ENCODE measurements around the gene CD226.
"Not testable (repeated sequence)": the region's sequence is repeated elsewhere in the genome, so short reads cannot be mapped to it uniquely, and the experiment has no call there.

Gene CD226

DNA sequence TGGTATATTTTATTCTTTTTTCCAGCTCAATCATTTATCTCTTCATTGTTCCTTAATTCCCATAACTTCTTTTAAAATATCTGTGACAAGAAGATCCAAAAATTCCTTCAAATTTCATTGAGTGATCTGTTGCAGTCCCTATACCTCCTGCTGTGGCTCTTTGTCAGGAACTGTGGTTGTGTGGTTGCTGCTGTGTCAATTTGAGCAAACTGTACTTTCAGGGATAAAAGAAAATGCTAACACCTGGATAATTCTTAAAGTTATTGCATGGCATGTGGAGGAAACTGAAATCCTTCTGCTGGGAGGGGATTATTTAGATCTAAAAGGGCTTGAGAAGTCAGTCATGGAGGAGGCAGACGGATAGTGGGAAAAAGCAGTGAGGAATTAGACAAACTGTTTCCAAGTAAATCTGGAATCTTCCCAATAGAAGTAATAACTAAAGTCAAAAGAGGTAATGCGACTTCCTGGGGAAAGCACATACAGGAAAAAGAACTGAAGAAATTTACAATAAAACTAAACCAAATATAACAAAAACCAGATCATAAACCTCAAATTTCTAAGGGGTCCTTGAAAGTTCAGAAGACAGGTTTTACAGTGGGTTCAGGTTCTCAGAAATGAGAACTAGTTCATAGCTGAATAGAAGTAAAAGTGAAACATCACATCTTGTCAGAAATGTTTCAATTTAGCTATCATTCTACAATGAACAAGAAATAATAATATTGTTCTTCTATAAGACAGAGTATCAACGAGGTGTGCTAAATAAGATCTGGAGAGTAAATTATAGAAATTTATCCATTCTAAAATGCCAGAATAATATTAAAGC is 33.5 kb upstream of the CD226 start:
- TF ChIP-seq CTCF (conservative IDR thresholded peaks at IDR 0.05; ENCODE audit: low read depth, low read length) = no peak
- Histone ChIP-seq H3K36me3 (ENCODE audit: insufficient read depth) (no peaks in the 10 kb centered on the region), H4K20me1 (ENCODE audit: insufficient read depth) (no peaks in the 10 kb centered on the region), H3K79me2 (ENCODE audit: insufficient read depth, low read depth) (no peaks in the 10 kb centered on the region), H3K4me2 (no peak overlapping the region), H3K9ac (no peak overlapping the region), H3K27me3 (ENCODE audit: insufficient read depth, low read depth) (no peaks in the 10 kb centered on the region), H3K4me3 (IDR thresholded peaks at IDR 0.05; ENCODE audit: insufficient read depth, low read depth, low read length) (no peak overlapping the region), H2AFZ (ENCODE audit: low read depth) (no peak overlapping the region), H3K4me1 (ENCODE audit: low read depth, poor library complexity, severe bottlenecking) (no peaks in the 10 kb centered on the region), H3K27ac (no peak overlapping the region)

GRCh38 chr18:69980509-69980908 is 32.8 kb upstream of the CD226 start:
- Histone ChIP-seq H3K36me3 (ENCODE audit: insufficient read depth) (no peaks in the 10 kb centered on the region), H3K9ac (no peak overlapping the region), H4K20me1 (ENCODE audit: insufficient read depth) (no peaks in the 10 kb centered on the region), H3K79me2 (ENCODE audit: insufficient read depth, low read depth) (no peaks in the 10 kb centered on the region), H3K4me2 (no peak overlapping the region), H3K4me3 (IDR thresholded peaks at IDR 0.05; ENCODE audit: insufficient read depth, low read depth, low read length) (no peak overlapping the region), H2AFZ (ENCODE audit: low read depth) (no peak overlapping the region), H3K4me1 (ENCODE audit: low read depth, poor library complexity, severe bottlenecking) (no peaks in the 10 kb centered on the region), H3K27ac (no peak overlapping the region), H3K27me3 (ENCODE audit: insufficient read depth, low read depth) (no peaks in the 10 kb centered on the region)
- no peak for TF ChIP-seq CTCF (conservative IDR thresholded peaks at IDR 0.05; ENCODE audit: low read depth, low read length)

GRCh38 chr18:69978732-69979715 is 31.4 kb upstream of the CD226 start:
- Histone ChIP-seq H3K36me3 (ENCODE audit: insufficient read depth) (no peaks in the 10 kb centered on the region), H3K4me1 (ENCODE audit: low read depth, poor library complexity, severe bottlenecking) (no peaks in the 10 kb centered on the region), H3K4me2 (no peak overlapping the region), H3K27me3 (ENCODE audit: insufficient read depth, low read depth) (no peaks in the 10 kb centered on the region), H3K4me3 (IDR thresholded peaks at IDR 0.05; ENCODE audit: insufficient read depth, low read depth, low read length) (no peak overlapping the region), H3K27ac (no peak overlapping the region), H3K79me2 (ENCODE audit: insufficient read depth, low read depth) (no peaks in the 10 kb centered on the region), H2AFZ (ENCODE audit: low read depth) (no peak overlapping the region), H4K20me1 (ENCODE audit: insufficient read depth) (no peaks in the 10 kb centered on the region), H3K9ac (no peak overlapping the region)
- no peak for TF ChIP-seq CTCF (conservative IDR thresholded peaks at IDR 0.05; ENCODE audit: low read depth, low read length)

DNA sequence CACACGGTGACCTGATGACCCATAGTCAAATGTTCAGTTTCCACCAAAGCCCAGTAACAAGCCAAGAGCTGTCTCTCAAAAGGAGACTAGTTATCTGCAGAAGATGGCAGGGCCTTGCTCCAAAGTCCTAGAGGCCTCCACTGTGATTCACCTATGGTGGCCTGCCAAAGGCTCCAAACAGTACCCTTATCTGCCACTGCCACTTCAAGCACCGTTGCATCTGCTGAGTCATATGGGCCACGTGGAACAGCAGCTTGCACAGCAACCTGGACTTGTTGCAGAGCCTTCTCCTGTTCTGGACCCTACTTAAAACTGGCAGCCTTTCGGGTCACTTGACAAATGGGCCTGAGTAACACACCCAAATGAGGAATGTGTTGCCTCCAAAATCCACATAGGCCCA is 27.6 kb upstream of the CD226 start:
- not testable (repeated sequence) for H3K4me1 ChIP-seq (ENCODE audit: low read depth, poor library complexity, severe bottlenecking); H3K4me2 ChIP-seq; H3K4me3 ChIP-seq (IDR thresholded peaks at IDR 0.05; ENCODE audit: insufficient read depth, low read depth, low read length); H3K36me3 ChIP-seq (ENCODE audit: insufficient read depth); H3K27me3 ChIP-seq (ENCODE audit: insufficient read depth, low read depth); H4K20me1 ChIP-seq (ENCODE audit: insufficient read depth); H2AFZ ChIP-seq (ENCODE audit: low read depth); H3K79me2 ChIP-seq (ENCODE audit: insufficient read depth, low read depth); H3K9ac ChIP-seq; H3K27ac ChIP-seq

Measured in KMS-11 (cell line).